Umbilical cord (tissue), 2 donors: ENCODE measurements around the gene SLC8A1. TPM values are rescaled to one million over a fixed set of nuclear protein-coding genes. Genes with fewer than 3 reads are reported as not detected.
A peak's percentile ranks its signal among the peaks of the same experiment; 100 is the strongest.

Experiments
- DNase-seq: peaks from one replicate; pipeline ENCODE4 v3.0.0-alpha.2; 2015; ENCODE audit warnings: low spot score
- total RNA-seq: library from RNA; depleted of rRNA; stranded (reverse); fragments of >200 nt; gene quantifications from one replicate; pipeline ENCODE4 v1.2.3, GENCODE V29; 2014; ENCODE audit warnings: low replicate concordance; ENCODE audit not compliant: insufficient read depth

The SLC8A1 gene
- total RNA-seq, 1 donor from 2014 or later: 431 TPM

GRCh38 chr2:40311026-40311425, 140.9 kb downstream of the SLC8A1 start:
- no peak for DNase-seq

- DNase-seq: no peak
These were observed 141.6 kb downstream of the SLC8A1 start for GRCh38 chr2:40310303-40310702.

GRCh38 chr2:40304340-40304739, 147.6 kb downstream of the SLC8A1 start:
- DNase-seq: no peak

GRCh38 chr2:40303746-40304145, 148.1 kb downstream of the SLC8A1 start:
- DNase-seq: no peak

- no peak for DNase-seq
These were observed 149.1 kb downstream of the SLC8A1 start for GRCh38 chr2:40302751-40303325.

- no peak for DNase-seq
These were observed 151.5 kb downstream of the SLC8A1 start for GRCh38 chr2:40300391-40300790.

- DNase-seq: no peak
These were observed 152.1 kb downstream of the SLC8A1 start for GRCh38 chr2:40299781-40300180.

- DNase-seq: no peak
These were observed 152.7 kb downstream of the SLC8A1 start for GRCh38 chr2:40299173-40299572.

- DNase-seq: no peak
These were observed 153.9 kb downstream of the SLC8A1 start for GRCh38 chr2:40298026-40298425.

GRCh38 chr2:40292291-40292690, 159.6 kb downstream of the SLC8A1 start:
- no peak for DNase-seq

- DNase-seq: no peak
These were observed 162.0 kb downstream of the SLC8A1 start for GRCh38 chr2:40289771-40290404.

GRCh38 chr2:40287773-40288172, 164.1 kb downstream of the SLC8A1 start:
- DNase-seq: no peak

- no peak for DNase-seq
These were observed 164.7 kb downstream of the SLC8A1 start for GRCh38 chr2:40287195-40287594.

- no peak for DNase-seq
These were observed 165.2 kb downstream of the SLC8A1 start for GRCh38 chr2:40286721-40287120.

GRCh38 chr2:40285391-40285790, 166.5 kb downstream of the SLC8A1 start:
- no peak for DNase-seq

- no peak for DNase-seq
These were observed 167.1 kb downstream of the SLC8A1 start for GRCh38 chr2:40284797-40285196.

- DNase-seq: no peak
These were observed 168.6 kb downstream of the SLC8A1 start for GRCh38 chr2:40283111-40283909.

- no peak for DNase-seq
These were observed 169.5 kb downstream of the SLC8A1 start for GRCh38 chr2:40282428-40282827.

- peak; percentile 44 for DNase-seq
These were observed 170.6 kb downstream of the SLC8A1 start for GRCh38 chr2:40281021-40281940.

- peak; percentile 46 for DNase-seq
These were observed 172.4 kb downstream of the SLC8A1 start for GRCh38 chr2:40279482-40279881.

- DNase-seq: peak; percentile 30
These were observed 172.9 kb downstream of the SLC8A1 start for GRCh38 chr2:40279001-40279400.

- no peak for DNase-seq
These were observed 175.8 kb downstream of the SLC8A1 start for GRCh38 chr2:40276076-40276475.
